Smooth muscle cell (in vitro differentiated cells): Measurements from ENCODE around the gene DHX32. TPM values are rescaled to one million over a fixed set of nuclear protein-coding genes. Genes with fewer than 3 reads are reported as not detected.

Source experiments
- DNase-seq: peaks from one replicate; lab custom pipeline; 2025; ENCODE audit not compliant: unreplicated experiment; lab: John Stamatoyannopoulos, UW
- H2AFZ ChIP-seq: fragments of 200-600 bp; sonication (generic); 2 replicates; pipeline ENCODE4 v1.6.0; 2016; ENCODE audit warnings: antibody characterized with exemption, low read depth, mild to moderate bottlenecking
- H3F3A ChIP-seq: fragments of 200-600 bp; sonication (generic); 2 replicates; pipeline ENCODE4 v1.6.0; 2017; ENCODE audit warnings: antibody characterized with exemption, low read depth
- H3K27ac ChIP-seq: fragments of 200-600 bp; sonication (generic); 2 replicates; pipeline ENCODE4 v1.5.1; 2016; ENCODE audit warnings: low read depth, mild to moderate bottlenecking
- H3K27me3 ChIP-seq: fragments of 200-600 bp; sonication (generic); 2 replicates; pipeline ENCODE4 v1.6.1; 2016; ENCODE audit warnings: low read depth, mild to moderate bottlenecking
- H3K36me3 ChIP-seq: fragments of 200-600 bp; sonication (generic); 2 replicates; pipeline ENCODE4 v1.5.1; 2016; ENCODE audit warnings: low read depth
- H3K4me1 ChIP-seq: fragments of 200-600 bp; sonication (generic); 2 replicates; pipeline ENCODE4 v1.5.1; 2016; ENCODE audit warnings: low read depth
- H3K4me2 ChIP-seq: fragments of 200-600 bp; sonication (generic); 2 replicates; pipeline ENCODE4 v1.6.0; 2016; ENCODE audit warnings: mild to moderate bottlenecking
- H3K4me3 ChIP-seq: fragments of 200-600 bp; sonication (generic); 2 replicates; pipeline ENCODE4 v1.5.1; 2016; ENCODE audit warnings: mild to moderate bottlenecking
- H3K79me2 ChIP-seq: fragments of 200-600 bp; sonication (generic); 2 replicates; pipeline ENCODE4 v1.6.0; 2016; ENCODE audit warnings: low read depth, mild to moderate bottlenecking
- H3K9ac ChIP-seq: fragments of 200-600 bp; sonication (generic); 2 replicates; pipeline ENCODE4 v1.6.0; 2016; ENCODE audit warnings: low read depth
- H3K9me3 ChIP-seq: fragments of 200-600 bp; sonication (generic); replicated peaks from 2 replicates; pipeline ENCODE4 v1.5.1; 2016; ENCODE audit warnings: low read depth
- H4K20me1 ChIP-seq: fragments of 200-600 bp; sonication (generic); 2 replicates; pipeline ENCODE4 v1.6.0; 2016; ENCODE audit warnings: low read depth
- WGBS: methylation state at CpG from one replicate; pipeline ENCODE4 v1.1.7; 2016; ENCODE audit warnings: low lambda C conversion rate; 5-methylcytosine and 5-hydroxymethylcytosine counted together
- polyA plus RNA-seq: library from polyadenylated mRNA; unstranded; fragments of >200 nt; fragmentation: Nextera tagmentation; extraction: Ambion mirVana; gene quantifications from 2 replicates; pipeline ENCODE4 v1.2.1, GENCODE V29; 2016
- total RNA-seq: library from RNA; depleted of rRNA; stranded (reverse); fragments of >200 nt; gene quantifications from 2 replicates; pipeline ENCODE4 v1.2.3, GENCODE V29; 2014
- TF ChIP-seq, protein P1 (sequence below): fragments of 200-600 bp; sonication (generic); IDR thresholded peaks from 2 replicates; pipeline ENCODE4 v1.5.1; 2017; ENCODE audit warnings: borderline replicate concordance, mild to moderate bottlenecking, antibody characterized with exemption; ENCODE audit not compliant: insufficient read depth, poor library complexity, severe bottlenecking

DHX32 gene
- total and polyA plus RNA-seq, 2 experiments from 2014 or later: 31.8 to 56.1 TPM

DNA sequence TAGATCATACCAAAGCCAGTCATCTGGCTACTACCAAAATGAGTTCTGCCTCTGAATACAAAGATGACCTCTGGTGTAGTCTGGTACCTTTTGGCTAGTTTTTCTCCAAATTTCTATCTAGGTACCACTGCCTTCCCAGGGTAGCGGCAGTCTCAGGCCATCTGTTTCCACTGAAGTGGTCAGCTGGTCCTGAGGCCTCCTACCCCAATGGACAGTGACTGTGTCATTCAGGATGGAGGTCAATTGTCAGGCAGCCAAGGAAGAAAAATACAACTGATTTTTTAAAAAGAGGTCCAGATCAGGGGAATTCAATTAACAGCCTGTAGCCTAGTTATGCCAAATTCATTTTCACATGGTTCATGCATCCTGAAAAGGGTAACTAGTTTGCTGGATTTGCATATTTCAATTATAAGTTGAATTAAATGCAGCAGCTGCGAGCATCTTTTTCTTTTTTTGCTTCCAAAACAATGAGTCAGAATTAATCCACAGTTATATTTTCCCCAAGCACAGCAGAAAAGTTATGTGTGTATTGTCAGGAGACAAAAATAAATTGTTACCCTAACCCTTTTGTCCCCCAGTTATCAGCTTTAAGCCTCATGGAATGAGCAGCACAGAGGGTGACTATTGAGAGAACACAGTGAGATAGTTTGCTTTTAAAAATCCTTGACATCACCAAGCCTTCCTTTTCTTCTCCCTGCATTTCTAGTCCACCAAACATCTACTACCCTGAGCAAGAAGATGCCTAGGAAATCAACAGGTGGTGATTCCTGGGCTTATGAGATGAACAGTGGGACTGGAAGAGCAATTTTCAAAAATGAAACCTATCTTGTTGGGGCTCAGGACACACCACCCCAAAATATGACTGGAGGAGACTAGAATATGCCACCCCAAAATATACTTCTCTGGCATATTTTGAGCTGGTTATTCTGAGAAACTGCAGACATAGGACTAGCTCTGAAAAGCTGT, 30.0 kb downstream of the DHX32 start:
- Histone ChIP-seq H4K20me1 (no peaks in the 10 kb centered on the region), H3K4me2 (no peak overlapping the region), H3F3A (no peaks in the 10 kb centered on the region), H2AFZ (no peak overlapping the region), H3K27ac (no peak overlapping the region), H3K4me1 (no peaks in the 10 kb centered on the region), H3K79me2 (no peaks in the 10 kb centered on the region), H3K4me3 (no peak overlapping the region), H3K27me3 (no peaks in the 10 kb centered on the region), H3K9ac (no peak overlapping the region), H3K9me3 (no peaks in the 10 kb centered on the region), H3K36me3 (no peaks in the 10 kb centered on the region)
- TF ChIP-seq, protein P1, sequence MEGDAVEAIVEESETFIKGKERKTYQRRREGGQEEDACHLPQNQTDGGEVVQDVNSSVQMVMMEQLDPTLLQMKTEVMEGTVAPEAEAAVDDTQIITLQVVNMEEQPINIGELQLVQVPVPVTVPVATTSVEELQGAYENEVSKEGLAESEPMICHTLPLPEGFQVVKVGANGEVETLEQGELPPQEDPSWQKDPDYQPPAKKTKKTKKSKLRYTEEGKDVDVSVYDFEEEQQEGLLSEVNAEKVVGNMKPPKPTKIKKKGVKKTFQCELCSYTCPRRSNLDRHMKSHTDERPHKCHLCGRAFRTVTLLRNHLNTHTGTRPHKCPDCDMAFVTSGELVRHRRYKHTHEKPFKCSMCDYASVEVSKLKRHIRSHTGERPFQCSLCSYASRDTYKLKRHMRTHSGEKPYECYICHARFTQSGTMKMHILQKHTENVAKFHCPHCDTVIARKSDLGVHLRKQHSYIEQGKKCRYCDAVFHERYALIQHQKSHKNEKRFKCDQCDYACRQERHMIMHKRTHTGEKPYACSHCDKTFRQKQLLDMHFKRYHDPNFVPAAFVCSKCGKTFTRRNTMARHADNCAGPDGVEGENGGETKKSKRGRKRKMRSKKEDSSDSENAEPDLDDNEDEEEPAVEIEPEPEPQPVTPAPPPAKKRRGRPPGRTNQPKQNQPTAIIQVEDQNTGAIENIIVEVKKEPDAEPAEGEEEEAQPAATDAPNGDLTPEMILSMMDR: no peak
- no peak for DNase-seq
- 94% methylated on average over 2 of the region's 2 CpGs for WGBS

DNA sequence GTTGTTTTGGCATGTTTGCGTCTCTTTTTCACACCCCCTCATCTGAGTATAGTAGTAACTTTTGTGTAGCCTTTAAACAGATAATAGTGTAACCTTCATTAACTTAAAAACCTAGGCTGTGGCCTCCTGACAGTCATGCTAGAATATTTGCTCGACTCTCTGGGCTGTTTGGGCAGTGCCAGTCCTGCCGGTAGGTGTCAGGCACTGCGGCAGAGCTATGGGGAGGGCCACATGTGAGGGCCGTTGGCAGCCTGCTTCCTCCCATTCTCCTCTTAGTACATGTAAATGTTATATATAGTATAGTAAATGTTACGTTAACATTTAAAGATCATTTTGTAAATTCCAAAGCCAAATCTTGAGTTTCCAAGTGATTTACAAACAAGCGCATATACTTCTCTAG, 31.6 kb downstream of the DHX32 start:
- WGBS: 98% methylated on average over 7 of the region's 7 CpGs
- Histone ChIP-seq H3K4me1 (no peaks in the 10 kb centered on the region), H3K36me3 (no peaks in the 10 kb centered on the region), H3K9me3 (no peaks in the 10 kb centered on the region), H4K20me1 (no peaks in the 10 kb centered on the region), H3K4me3 (no peak overlapping the region), H2AFZ (no peak overlapping the region), H3K27ac (no peak overlapping the region), H3K79me2 (no peaks in the 10 kb centered on the region), H3F3A (no peaks in the 10 kb centered on the region), H3K27me3 (no peaks in the 10 kb centered on the region), H3K4me2 (no peak overlapping the region), H3K9ac (no peak overlapping the region)
- no peak for DNase-seq
- TF ChIP-seq, protein P1: no peak

DNA sequence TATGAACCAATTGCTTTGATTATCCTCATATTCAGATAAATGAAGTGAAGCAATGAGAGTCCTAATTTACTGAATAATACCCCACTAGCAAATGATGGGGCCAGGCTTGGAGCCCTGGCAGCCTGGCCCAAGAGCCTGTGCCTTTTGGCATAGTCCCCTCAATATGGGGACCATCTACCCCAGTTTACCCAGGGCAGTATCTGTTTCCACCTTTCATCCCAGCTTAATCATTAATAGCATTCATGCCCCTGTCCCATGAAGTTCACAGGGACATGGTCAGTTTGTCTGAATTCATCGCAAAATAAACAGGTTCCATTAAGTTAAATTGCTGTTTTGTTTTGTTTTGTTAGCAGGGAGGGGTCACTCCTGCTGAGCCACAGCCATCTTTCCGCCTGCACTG, 32.2 kb downstream of the DHX32 start:
- DNase-seq: no peak
- no peaks in the 10 kb centered on the region for H3K36me3 ChIP-seq
- 96% methylated on average over 2 of the region's 2 CpGs for WGBS
- no peaks in the 10 kb centered on the region for H3K79me2 ChIP-seq
- no peak overlapping the region for H3K27ac ChIP-seq
- no peak overlapping the region for H2AFZ ChIP-seq
- no peaks in the 10 kb centered on the region for H4K20me1 ChIP-seq
- H3K4me1 ChIP-seq: no peaks in the 10 kb centered on the region
- H3K4me2 ChIP-seq: no peak overlapping the region
- no peak overlapping the region for H3K4me3 ChIP-seq
- no peak overlapping the region for H3K9ac ChIP-seq
- TF ChIP-seq, protein P1: no peak
- H3K9me3 ChIP-seq: no peaks in the 10 kb centered on the region
- H3F3A ChIP-seq: no peaks in the 10 kb centered on the region
- H3K27me3 ChIP-seq: no peaks in the 10 kb centered on the region

DNA sequence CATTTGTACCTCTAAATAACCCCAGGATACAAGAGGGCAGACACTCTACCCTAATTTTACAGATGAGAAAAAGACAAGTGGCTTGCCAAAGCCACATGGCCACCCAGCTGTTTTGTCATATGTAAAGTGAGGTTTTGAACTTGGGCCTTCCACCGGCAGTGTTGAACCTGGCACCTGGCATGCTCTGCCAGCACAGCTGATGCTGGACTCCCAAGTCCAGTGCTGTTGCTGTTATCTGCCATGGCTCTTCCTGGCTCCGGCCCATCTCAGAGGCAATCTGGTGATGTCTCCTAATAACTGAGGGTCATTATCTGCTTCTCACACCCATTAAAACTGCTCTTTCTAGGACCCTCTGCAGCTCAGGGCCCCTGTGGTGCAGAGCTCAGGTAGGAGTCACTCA, 32.7 kb downstream of the DHX32 start:
- TF ChIP-seq, protein P1: no peak

More for the DNA sequence above, 32.7 kb downstream of the DHX32 start:
- 86% methylated on average over 2 of the region's 2 CpGs for WGBS
- Histone ChIP-seq H4K20me1 (no peaks in the 10 kb centered on the region), H2AFZ (no peak overlapping the region), H3K4me3 (no peak overlapping the region), H3K36me3 (no peaks in the 10 kb centered on the region), H3K4me2 (no peak overlapping the region), H3K27me3 (no peaks in the 10 kb centered on the region), H3K4me1 (no peaks in the 10 kb centered on the region), H3K9ac (no peak overlapping the region), H3K9me3 (no peaks in the 10 kb centered on the region), H3K27ac (no peak overlapping the region), H3F3A (no peaks in the 10 kb centered on the region), H3K79me2 (no peaks in the 10 kb centered on the region)
- DNase-seq: no peak
